NT2/D1 (cell line): ENCODE measurements around the gene OCRL.

Experiments
- DNase-seq: peaks from one replicate; pipeline ENCODE4 v3.0.0-alpha.2; 2011; ENCODE audit warnings: low read depth, low spot score
- H3K27me3 ChIP-seq: 2 replicates; pipeline ENCODE4 v1.6.0; 2011; ENCODE audit warnings: mild to moderate bottlenecking; ENCODE audit not compliant: insufficient read length, insufficient read depth
- H3K36me3 ChIP-seq: 2 replicates; pipeline ENCODE4 v1.6.1; 2011; ENCODE audit warnings: mild to moderate bottlenecking, low read length, mixed read lengths; ENCODE audit not compliant: insufficient read depth, insufficient read length
- H3K4me1 ChIP-seq: 2 replicates; pipeline ENCODE4 v1.5.1; 2011; ENCODE audit not compliant: insufficient read depth, insufficient read length
- H3K4me3 ChIP-seq: 2 replicates; pipeline ENCODE4 v1.5.1; 2011; ENCODE audit warnings: low read depth; ENCODE audit not compliant: insufficient read length
- H3K9ac ChIP-seq: 2 replicates; pipeline ENCODE4 v1.6.0; 2011; ENCODE audit warnings: low read depth; ENCODE audit not compliant: insufficient read length
- H3K9me3 ChIP-seq: 2 replicates; pipeline ENCODE4 v1.5.1; 2011; ENCODE audit warnings: mild to moderate bottlenecking, low read length; ENCODE audit not compliant: insufficient read depth
- SUZ12 ChIP-seq: IDR thresholded peaks from 2 replicates; pipeline ENCODE4 v1.6.1; 2011; ENCODE audit not compliant: insufficient read length, insufficient read depth; ENCODE audit errors: extremely low read depth
- YY1 ChIP-seq: IDR thresholded peaks from 2 replicates; pipeline ENCODE4 v1.6.1; 2011; ENCODE audit not compliant: insufficient read length, insufficient read depth
- ZNF274 ChIP-seq: IDR thresholded peaks from 2 replicates; pipeline ENCODE4 v1.6.1; 2011; ENCODE audit warnings: mild to moderate bottlenecking, low read depth, low read length

Gene OCRL

GRCh38 chrX:129510331-129510730 is 29.7 kb upstream of the OCRL start:
- DNase-seq, result no peak
- H3K9ac ChIP-seq, result no peak overlapping the region
- TF ChIP-seq YY1, result no peak
- no peak for TF ChIP-seq SUZ12
- TF ChIP-seq ZNF274, result no peak
- H3K9me3 ChIP-seq, result no peaks in the 10 kb centered on the region
- no peak overlapping the region for H3K4me3 ChIP-seq
- H3K36me3 ChIP-seq, result peaks cover 9% of the 10 kb centered on the region
- no peaks in the 10 kb centered on the region for H3K27me3 ChIP-seq
- no peaks in the 10 kb centered on the region for H3K4me1 ChIP-seq

DNA sequence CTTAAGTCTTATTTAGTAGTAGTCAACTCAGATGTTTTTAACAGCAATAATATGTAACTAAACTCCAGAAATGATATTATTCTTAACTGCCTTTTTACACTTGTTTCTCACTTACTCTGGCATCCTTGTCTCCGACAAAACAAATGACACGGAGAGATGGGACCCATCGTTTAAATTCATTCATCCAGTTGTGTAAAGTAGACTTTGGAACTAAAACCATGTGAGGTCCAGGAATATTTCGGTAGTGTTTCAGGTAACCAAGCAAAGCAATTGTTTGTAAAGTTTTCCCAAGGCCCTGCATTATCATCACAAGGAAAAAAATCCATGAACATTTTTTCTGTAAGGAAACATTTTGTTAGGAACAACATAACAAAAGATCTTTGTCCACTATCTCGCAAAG is 28.4 kb upstream of the OCRL start:
- H3K36me3 ChIP-seq, result peaks cover 12% of the 10 kb centered on the region

DNA sequence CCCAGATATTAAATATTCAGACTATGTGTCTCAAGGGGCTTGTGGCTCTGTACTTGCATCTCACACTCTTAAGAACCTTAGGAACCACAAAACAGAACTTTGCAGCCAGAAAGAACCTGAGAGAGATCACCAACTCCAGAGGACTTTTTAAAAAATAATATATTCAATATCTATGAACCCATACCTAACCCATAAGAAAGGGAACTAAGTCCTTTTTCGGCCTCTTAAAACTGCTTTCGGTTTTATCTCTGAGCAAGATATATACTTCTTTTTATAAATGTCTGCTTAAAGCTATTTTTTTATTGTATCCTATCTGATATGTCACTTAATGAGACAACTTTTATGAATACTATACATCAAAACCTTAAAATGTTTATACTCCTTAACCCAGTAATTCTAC is 27.6 kb upstream of the OCRL start:
- Histone ChIP-seq H3K9me3 (no peaks in the 10 kb centered on the region), H3K27me3 (no peaks in the 10 kb centered on the region), H3K9ac (no peak overlapping the region), H3K4me1 (no peaks in the 10 kb centered on the region), H3K36me3 (peaks cover 12% of the 10 kb centered on the region), H3K4me3 (no peak overlapping the region)
- TF ChIP-seq ZNF274, result no peak
- no peak for TF ChIP-seq YY1
- TF ChIP-seq SUZ12, result no peak
- DNase-seq, result no peak

More for the DNA sequence above, 28.4 kb upstream of the OCRL start:
- no peaks in the 10 kb centered on the region for H3K4me1 ChIP-seq
- H3K9ac ChIP-seq, result no peak overlapping the region
- no peaks in the 10 kb centered on the region for H3K9me3 ChIP-seq
- DNase-seq, result no peak
- TF ChIP-seq ZNF274 (no peak), SUZ12 (no peak), YY1 (no peak)
- no peak overlapping the region for H3K4me3 ChIP-seq
- H3K27me3 ChIP-seq, result no peaks in the 10 kb centered on the region

- Histone ChIP-seq H3K4me3 (no peak overlapping the region), H3K27me3 (no peaks in the 10 kb centered on the region), H3K9ac (no peak overlapping the region), H3K4me1 (no peaks in the 10 kb centered on the region), H3K36me3 (peaks cover 2% of the 10 kb centered on the region), H3K9me3 (no peaks in the 10 kb centered on the region)
- no peak for DNase-seq
- TF ChIP-seq ZNF274, result no peak
- no peak for TF ChIP-seq YY1
Observed at GRCh38 chrX:129516402-129516801, 23.7 kb upstream of the OCRL start.

DNA sequence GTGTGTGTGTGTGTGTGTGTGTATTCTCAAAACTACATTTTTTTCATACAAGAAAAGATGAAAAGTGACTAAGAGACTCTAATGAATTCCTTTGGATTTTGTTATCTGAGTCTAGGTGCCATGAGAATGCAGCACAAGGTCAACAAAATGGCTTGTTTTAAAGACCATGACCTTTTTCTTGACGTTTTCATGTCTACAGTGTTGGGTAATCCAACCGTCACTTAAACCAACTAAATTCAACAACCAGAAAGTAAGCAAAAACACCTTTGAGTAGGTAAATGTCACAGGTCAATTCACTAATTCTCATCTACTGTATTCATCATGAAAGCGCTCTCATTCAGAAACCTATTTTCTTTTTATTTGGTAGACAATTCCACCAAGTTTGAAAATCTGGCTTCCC is 19.9 kb upstream of the OCRL start:
- TF ChIP-seq SUZ12, result no peak
- TF ChIP-seq ZNF274, result no peak
- no peak for TF ChIP-seq YY1
- DNase-seq, result no peak
- no peaks in the 10 kb centered on the region for H3K9me3 ChIP-seq
- H3K36me3 ChIP-seq, result peaks cover 2% of the 10 kb centered on the region
- H3K27me3 ChIP-seq, result no peaks in the 10 kb centered on the region
- no peak overlapping the region for H3K4me3 ChIP-seq
- no peak overlapping the region for H3K9ac ChIP-seq
- no peaks in the 10 kb centered on the region for H3K4me1 ChIP-seq

GRCh38 chrX:129522184-129523078 is 17.6 kb upstream of the OCRL start:
- TF ChIP-seq YY1 (no peak), SUZ12 (no peak), ZNF274 (no peak)
- no peaks in the 10 kb centered on the region for H3K36me3 ChIP-seq
- no peak for DNase-seq
- H3K9me3 ChIP-seq, result no peaks in the 10 kb centered on the region
- H3K4me1 ChIP-seq, result no peaks in the 10 kb centered on the region
- peak overlapping the region; percentile 75 for H3K4me3 ChIP-seq
- H3K27me3 ChIP-seq, result no peaks in the 10 kb centered on the region
- H3K9ac ChIP-seq, result peak overlapping the region; percentile 79

GRCh38 chrX:129523079-129523911 is 16.8 kb upstream of the OCRL start, which contains the start of gene SMARCA1:
Gene SMARCA1 (minus strand): TSS chrX:129523490. CDS start chrX:129523370, 120 bp downstream.
- no peak for DNase-seq
- no peaks in the 10 kb centered on the region for H3K4me1 ChIP-seq
- no peaks in the 10 kb centered on the region for H3K27me3 ChIP-seq
- H3K36me3 ChIP-seq, result no peaks in the 10 kb centered on the region
- peak within 1 kb of the TSS; percentile 79 for H3K9ac ChIP-seq
- no peaks in the 10 kb centered on the region for H3K9me3 ChIP-seq
- TF ChIP-seq ZNF274 (no peak), YY1 (no peak), SUZ12 (no peak)
- H3K4me3 ChIP-seq, result peak within 1 kb of the TSS; percentile 75
